ENCODE measurements around the gene NCDN.

Gene NCDN

DNA sequence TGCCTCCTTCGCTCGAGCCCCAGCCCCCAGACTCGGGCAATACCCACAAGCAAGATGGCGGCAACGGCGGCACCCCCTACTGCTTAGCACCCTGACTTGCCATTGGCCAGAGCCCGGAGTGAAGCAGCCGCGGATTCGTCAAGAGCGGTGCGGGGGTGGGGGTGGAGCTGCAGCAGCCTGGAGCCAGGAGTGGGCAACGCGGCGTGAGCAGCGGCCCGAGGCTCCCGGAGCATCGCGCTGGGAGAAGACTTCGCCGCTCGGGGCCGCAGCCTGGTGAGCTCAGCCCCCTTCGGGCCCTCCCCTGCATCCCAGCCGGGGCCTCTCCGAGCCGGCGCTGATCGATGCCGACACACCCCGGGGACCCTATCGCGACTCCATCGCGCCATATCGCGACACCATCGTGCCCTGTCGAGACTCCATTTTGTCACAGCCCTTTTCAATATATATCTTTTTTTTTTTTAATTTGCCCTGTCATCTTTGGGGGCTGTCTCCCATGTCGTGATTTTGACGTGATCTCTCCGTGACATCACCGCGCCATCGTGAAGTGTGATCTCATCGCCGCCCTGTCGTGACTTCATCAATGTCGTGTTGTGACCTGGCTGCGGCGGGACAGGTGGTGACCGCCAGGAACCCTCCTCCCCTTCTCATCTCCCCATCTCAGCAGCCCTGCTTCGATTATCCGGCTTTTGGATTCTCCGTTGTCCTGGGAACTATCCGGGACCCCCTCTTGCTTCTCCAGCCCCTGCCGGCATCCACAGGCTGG is at the start of gene NCDN:
Gene NCDN, plus strand, starts transcription at position 189 of the 763 bp plus-strand sequence. Its CDS starts 392 bp downstream, at position 581.
- DNase-seq: peak; percentile 98

DNA sequence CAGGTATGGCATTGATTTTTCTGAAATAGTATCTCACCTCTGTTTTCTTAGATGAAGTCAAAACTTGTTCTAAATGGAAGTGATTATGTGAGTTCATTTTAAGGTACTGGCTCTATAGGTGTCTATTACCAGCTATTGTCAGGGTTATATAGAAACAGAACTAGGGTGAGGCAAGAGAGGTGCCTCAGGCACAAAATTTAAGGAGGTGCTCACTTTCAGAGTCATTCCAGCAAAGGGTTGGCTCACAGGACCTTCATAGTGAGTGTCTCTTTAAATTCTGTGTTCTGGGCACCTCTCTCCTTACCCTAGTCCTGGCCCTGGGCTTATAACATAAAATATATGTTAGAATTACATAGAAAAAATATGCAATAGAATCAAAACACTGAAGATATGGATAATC is 49.7 kb upstream of the NCDN start:
- DNase-seq: no peak

GRCh38 chr1:35509558-35509957 is 48.0 kb upstream of the NCDN start:
- DNase-seq: no peak

- no peak for DNase-seq
These were observed 46.3 kb upstream of the NCDN start for GRCh38 chr1:35511305-35511704.

- no peak for DNase-seq
These were observed 39.4 kb upstream of the NCDN start for GRCh38 chr1:35518183-35518582.

- no peak for DNase-seq
These were observed 38.2 kb upstream of the NCDN start for GRCh38 chr1:35519432-35519831.

DNA sequence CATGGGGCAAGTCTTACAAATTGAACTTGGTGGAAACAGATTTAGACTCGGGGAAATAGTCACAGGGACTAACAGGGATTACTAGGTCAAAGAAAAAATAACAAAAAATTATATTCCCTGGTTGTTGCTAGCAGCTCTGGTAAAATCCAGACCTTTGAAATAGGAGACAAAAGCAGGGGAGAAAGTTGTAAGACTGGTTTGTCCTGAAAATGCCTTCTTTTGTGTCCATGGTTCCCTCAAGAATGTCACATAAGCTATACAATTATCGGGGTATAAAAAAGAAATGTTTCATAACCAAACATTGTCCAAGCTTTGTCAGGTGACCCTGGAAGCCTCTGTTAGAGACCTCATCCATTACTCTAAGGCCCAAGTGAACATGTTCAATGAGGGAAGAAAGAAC is 33.5 kb upstream of the NCDN start:
- no peak for DNase-seq

GRCh38 chr1:35530168-35530567 is 27.4 kb upstream of the NCDN start:
- no peak for DNase-seq

DNA sequence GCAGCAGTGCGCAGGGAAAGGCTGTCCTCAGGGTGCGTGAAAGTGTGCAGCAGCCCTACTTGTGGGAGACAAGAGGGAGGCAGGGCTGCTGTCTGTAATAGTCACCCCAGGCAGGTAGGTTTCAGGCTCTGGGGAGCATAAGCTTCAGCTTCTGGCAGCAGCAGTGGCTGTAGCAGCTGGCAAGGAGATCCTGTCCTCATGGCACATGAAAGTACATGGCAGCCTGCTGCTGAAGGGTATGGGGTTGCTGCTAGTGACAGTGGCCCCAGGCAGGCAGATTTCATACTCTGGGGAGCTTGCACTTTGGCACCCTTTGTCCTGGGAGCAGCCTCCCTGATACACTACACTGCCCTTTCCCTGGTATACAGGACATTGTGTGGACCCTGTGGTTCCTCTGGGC is 26.7 kb upstream of the NCDN start:
- DNase-seq: no peak

GRCh38 chr1:35531368-35531767 is 26.2 kb upstream of the NCDN start:
- DNase-seq: no peak

- no peak for DNase-seq
These were observed 24.9 kb upstream of the NCDN start for GRCh38 chr1:35532497-35533223.

- DNase-seq: no peak
These were observed 24.0 kb upstream of the NCDN start for GRCh38 chr1:35533586-35533985.

DNA sequence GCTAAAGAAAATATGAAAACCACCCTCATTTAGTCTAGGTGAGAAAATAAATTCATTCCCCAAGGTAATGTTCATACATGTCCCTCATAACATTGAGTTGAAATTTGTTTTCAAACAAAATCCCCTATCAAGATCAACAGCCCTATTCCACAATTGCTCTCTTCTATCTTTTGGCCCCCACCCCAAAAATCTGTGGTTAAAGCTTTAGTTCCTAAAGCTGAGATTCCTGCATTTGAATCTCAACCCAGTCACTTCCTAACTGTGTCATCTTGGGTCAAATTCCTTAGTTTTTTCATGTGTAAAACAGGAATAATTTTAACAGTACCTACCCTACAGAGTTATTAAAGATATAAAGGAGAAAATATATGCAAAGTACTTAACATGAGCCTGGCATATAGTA is 22.4 kb upstream of the NCDN start:
- DNase-seq: no peak

- no peak for DNase-seq
These were observed 20.9 kb upstream of the NCDN start for GRCh38 chr1:35536556-35537162.

GRCh38 chr1:35537806-35538205 is 19.8 kb upstream of the NCDN start:
- DNase-seq: no peak

GRCh38 chr1:35539073-35539823 is 18.4 kb upstream of the NCDN start:
- no peak for DNase-seq

- DNase-seq: no peak
These were observed 17.8 kb upstream of the NCDN start for GRCh38 chr1:35539824-35540261.

DNA sequence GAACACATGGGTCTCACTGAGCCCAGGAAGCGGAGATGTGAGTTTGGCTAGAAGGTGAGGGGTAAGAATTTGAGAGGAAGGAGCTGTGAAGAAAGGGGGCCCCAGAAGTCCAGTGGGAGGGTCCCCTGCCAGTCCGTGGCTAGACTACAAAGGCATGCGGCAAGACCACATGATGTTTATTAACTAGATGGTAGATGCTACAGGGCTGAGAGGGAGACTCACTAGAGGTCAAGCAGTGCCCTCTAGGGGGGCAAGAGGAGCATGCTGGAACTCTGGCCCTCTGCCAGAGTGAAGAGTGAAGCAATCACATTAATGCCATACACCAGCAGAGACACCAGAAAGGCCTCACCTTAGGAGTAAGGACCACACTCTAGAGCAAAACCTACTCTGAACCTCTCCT is 12.6 kb upstream of the NCDN start:
- no peak for DNase-seq

DNA sequence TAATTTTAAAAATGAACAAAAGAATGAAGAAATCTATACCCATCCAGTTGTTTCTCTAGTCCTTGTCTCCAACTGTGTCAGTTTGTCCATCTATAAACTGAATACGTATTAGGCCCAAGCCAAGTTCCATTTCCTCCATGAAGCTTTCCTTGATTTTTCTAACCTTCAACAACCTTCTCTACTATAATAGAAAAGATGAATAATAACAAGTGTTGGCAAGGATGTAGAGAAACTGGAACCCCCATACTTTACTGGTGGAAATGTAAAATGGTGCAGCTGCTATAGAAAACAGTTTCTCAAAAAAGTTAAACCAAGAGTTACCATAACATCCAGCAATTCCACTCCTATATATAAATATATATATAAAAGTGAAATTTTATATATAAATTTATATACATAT is 11.0 kb upstream of the NCDN start:
- no peak for DNase-seq

- no peak for DNase-seq
These were observed 3.7 kb upstream of the NCDN start for GRCh38 chr1:35553851-35554250.

DNA sequence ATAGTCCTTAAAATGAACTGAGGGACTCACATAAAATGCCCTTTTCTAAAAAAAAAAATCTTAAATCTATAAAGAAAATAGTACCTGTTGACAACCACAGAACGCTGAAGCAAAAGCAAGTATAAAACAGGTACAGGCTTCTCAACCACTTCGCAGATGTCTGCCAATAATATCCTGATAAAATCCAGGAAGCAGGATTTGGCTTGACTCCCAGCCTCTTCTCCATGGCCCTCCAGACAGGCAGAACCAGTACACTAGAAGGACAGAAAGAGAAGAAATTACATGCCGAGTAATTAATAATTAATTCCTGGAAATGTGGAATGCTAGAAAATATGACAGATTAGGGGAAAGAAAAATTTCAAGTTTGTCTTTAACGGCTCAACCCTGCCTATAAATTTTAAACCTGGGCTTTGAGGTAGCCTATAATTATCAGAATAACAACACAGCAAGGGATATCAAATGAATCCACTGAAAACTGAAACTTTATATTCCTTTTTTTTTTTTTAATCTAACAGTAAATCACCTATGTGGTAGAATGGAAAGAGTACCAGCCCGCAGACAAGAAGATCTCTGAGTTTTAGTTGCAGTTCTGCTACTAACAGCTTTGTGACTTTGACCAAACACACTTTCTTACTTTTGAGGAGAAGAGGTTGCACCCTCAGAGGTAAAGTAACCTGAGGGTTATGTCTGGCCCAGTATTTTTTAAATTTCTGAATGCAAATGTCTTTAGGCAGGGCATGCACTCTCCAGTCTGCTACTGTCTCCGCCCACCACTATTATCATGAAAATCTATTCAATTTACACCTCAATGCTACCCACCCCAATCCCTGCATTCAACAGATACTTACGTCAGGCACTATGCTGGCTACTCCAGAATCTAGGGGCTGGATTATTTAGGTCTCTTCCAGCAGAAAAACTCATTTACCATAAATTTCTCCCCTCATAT is 3.1 kb upstream of the NCDN start:
- no peak for DNase-seq

DNA sequence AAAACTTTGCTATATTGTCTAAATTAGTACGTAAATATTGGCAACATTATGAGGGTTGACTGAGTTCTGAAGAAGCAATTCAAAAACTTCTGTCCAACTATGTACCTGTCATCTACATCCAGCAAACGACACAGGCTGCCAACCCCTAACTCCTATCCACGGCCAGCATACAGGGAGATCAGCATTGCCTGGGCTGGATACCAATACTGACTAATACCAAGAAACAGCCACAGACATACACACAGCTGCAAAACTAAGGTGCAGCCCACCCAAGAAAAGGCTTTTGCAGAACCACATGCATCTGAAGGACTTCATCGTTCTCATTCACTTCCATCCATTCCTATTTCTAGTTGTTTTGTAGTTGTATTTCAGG is 2.4 kb upstream of the NCDN start:
- DNase-seq: no peak
